Measurements from ENCODE around the gene KLK5.

DNA sequence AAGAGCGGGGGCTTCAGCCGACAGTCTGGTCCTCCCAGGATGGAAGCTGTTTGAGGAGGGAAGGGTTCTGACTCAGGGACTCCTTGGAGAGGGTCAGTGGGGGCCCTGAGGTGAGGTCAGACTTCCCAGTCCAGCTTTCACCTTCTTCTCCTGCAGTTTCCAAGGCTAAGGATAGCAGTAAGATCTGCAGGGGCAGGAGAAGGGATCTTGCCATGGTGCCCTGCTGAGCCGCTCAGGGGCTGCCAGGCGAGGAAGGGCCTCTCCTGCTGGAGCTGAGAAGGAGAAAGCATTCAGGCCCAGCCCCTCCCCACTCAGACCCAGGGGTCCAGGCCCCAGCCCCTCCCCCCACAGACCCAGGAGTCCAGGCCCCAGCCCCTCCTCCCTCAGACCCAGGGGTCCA lies 29.3 kb upstream of the KLK5 start:
- TF ChIP-seq EZH2 (IDR thresholded peaks at IDR 0.05) = no peak
- no peak for TF ChIP-seq FOXP2 (optimal IDR thresholded peaks at IDR 0.05; ENCODE audit: control extremely low read depth, extremely low read length, insufficient read depth)
